Choroid plexus epithelial cell (primary cell): ENCODE data around the gene CT47C1.
"Not testable (repeated sequence)": the region's sequence is repeated elsewhere in the genome, so short reads cannot be mapped to it uniquely, and the experiment has no call there.

Experiments used
- DNase-seq: peaks from one replicate; pipeline ENCODE4 v3.0.0-alpha.2; 2010; ENCODE audit warnings: low read depth
- H3K4me3 ChIP-seq: 2 replicates; pipeline ENCODE4 v1.5.1; 2011; ENCODE audit warnings: low read depth, mild to moderate bottlenecking, control low read depth, low read length, moderate library complexity
- TF ChIP-seq, protein P1 (sequence below): conservative IDR thresholded peaks from 2 replicates; pipeline ENCODE4 v1.5.1; 2011; ENCODE audit warnings: low read depth, mild to moderate bottlenecking, control low read depth, inconsistent platforms, low read length, moderate library complexity

The CT47C1 gene

DNA sequence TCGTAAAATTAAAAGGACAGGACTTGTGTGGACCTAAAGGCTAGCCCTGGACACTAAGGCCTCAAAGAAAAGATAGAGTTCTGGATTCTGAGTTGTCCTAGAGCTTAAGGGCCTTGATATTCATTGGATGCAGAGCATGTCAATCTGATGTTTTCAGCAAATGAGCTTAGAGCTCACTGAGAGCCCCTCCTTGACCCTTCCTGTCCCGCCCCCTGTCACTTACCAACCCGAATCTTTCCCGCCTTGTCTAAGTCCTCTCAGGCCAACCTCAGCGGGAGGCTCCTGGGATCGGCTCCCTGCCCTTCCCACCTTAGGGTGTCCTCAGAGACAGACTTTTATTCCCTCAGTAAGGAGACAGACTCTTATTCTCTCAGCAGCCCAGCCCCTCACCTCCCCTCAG, at the start of gene CT47C1:
Gene CT47C1, plus strand, starts transcription at position 250 of the 400 bp plus-strand sequence. CDS start 233 bp downstream, outside the sequence.
- TF ChIP-seq, protein P1, sequence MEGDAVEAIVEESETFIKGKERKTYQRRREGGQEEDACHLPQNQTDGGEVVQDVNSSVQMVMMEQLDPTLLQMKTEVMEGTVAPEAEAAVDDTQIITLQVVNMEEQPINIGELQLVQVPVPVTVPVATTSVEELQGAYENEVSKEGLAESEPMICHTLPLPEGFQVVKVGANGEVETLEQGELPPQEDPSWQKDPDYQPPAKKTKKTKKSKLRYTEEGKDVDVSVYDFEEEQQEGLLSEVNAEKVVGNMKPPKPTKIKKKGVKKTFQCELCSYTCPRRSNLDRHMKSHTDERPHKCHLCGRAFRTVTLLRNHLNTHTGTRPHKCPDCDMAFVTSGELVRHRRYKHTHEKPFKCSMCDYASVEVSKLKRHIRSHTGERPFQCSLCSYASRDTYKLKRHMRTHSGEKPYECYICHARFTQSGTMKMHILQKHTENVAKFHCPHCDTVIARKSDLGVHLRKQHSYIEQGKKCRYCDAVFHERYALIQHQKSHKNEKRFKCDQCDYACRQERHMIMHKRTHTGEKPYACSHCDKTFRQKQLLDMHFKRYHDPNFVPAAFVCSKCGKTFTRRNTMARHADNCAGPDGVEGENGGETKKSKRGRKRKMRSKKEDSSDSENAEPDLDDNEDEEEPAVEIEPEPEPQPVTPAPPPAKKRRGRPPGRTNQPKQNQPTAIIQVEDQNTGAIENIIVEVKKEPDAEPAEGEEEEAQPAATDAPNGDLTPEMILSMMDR, result no peak
- H3K4me3 ChIP-seq, result no peak within 1 kb of the TSS
- no peak for DNase-seq

DNA sequence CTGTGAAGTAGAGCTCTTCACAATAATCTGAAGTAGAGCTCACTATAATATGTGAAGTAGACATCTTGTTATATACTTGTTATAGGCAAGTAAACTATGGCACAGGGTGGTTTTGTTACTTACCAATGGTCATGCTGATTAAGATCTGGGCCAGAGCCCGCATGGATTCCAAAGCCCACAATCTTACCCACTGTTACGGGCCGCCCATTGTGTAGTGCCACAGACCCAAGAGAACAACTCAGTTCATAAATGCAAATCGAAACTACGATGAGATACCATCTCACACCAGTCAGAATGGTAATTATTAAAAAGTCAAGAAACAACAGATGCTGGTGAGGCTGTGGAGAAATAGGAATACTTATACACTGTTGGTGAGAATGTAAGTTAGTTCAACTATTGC, 46.9 kb upstream of the CT47C1 start:
- no peak for DNase-seq
- TF ChIP-seq, protein P1, result no peak
- H3K4me3 ChIP-seq, result no peak overlapping the region

DNA sequence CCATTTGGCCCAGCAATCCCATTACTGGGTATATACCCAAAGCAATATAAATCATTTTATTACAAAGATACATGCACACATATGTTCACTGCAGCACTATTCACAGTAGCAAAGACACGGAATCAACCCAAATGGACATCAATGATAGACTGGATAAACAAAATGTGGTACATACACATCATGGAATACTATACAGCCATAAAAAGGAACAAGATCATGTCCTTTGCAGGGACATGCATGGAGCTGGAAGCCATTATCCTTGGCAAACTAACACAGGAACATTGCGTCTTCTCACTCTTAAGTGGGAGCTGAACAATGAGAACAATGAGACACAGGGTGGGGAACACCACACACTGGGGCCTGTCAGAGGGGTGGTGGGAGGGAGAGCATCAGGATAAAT, 46.4 kb upstream of the CT47C1 start:
- H3K4me3 ChIP-seq, DNase-seq: not testable (repeated sequence)

DNA sequence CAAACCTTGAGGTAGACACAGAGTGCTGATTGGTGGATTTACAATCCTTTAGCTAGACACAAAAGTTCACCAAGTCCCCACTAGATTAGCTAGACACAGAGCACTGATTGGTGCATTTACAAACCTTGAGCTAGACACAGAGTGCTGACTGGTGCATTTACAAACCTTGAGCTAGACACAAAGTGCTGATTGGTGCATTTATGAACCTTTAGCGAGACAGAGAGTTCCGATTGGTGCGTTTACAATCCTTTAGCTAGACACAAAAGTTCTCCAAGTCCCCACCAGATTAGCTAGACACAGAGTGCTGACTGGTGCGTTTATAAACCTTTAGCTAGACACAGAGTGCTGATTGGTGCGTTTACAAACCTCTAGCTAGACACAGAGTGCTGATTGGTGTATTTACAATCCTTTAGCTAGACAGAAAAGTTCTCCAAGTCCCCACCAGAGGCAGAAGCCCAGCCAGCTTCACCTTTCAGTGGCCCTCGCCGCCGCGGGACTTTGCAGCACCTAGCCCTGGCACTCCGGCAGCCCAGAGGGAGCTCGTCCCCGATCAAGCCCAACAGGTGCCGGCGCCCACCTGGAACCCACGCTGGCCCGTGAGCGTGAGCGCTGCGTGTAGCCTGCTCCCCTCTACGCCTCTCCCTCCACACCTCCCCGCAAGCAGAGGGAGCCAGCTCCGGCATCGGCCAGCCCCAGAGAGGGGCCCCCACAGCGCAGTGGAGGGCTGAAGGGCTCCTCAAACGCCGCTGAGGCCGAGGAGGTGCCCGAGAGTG, 44.6 kb upstream of the CT47C1 start:
- DNase-seq, H3K4me3 ChIP-seq: not testable (repeated sequence)

DNA sequence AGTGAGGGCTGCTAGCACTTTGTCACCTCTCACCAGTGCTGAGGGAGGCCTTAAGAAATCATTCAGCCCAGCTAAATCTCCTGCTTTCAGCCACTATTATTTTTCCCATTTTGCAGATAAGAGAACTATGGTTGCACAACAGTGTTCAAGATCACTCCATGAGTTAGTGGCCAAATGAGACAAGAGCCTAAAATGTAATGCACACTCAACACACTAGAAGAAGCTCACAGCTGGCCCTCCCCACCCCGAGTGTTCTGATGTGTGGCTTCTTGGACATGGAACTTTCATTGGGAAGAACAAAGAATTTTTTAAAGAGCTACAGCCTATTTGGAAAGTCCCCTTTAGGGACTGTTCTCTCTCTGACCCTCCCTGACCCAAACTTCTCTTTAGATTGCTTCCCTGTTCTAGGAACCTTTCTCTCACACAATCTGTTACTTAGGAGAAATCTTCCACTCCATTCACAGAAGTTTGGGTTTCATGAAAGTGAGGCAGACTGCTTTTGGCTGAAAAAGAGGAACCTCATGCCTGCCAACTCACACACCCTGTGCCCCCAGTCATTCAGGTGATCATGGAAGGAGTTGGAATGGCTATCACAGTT, 44.0 kb upstream of the CT47C1 start:
- H3K4me3 ChIP-seq, result no peak overlapping the region
- TF ChIP-seq, protein P1, result no peak
- no peak for DNase-seq

DNA sequence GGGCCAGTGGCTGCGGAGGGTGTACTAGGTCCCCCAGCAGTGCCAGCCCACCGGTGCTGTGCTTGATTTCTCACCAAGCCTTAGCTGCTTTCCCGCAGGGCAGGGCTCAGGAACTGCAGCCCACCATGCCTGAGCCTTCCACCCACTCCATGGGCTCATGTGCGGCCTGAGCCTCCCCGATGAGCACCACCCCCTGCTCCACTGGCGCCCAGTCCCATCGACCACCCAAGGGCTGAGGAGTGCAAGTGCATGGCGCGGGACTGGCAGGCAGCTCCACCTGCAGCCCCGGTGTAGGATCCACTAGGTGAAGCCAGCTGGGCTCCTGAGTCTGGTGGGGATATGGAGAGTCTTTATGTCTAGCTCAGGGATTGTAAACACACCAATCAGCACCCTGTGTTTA, 43.1 kb upstream of the CT47C1 start:
- not testable (repeated sequence) for DNase-seq, H3K4me3 ChIP-seq

DNA sequence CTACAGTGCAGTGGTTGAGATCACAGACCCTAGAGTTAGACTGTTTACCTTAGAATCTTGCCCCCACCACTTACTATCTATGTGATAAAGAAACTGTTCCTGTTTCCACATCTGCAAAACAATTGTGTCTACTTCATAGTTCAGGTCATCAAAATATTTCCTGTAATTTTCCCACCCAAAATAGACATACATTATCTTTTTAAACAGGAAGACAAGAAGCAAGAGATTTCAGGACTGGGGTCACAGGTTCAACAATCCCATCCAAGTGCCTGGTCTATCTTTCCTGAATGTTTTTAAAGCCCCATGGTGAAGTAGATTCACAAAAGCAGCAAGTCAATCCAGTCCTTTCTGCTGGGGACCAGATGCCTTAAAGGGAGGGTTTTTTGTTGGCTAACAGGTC, 41.8 kb upstream of the CT47C1 start:
- no peak overlapping the region for H3K4me3 ChIP-seq
- TF ChIP-seq, protein P1, result no peak
- no peak for DNase-seq

DNA sequence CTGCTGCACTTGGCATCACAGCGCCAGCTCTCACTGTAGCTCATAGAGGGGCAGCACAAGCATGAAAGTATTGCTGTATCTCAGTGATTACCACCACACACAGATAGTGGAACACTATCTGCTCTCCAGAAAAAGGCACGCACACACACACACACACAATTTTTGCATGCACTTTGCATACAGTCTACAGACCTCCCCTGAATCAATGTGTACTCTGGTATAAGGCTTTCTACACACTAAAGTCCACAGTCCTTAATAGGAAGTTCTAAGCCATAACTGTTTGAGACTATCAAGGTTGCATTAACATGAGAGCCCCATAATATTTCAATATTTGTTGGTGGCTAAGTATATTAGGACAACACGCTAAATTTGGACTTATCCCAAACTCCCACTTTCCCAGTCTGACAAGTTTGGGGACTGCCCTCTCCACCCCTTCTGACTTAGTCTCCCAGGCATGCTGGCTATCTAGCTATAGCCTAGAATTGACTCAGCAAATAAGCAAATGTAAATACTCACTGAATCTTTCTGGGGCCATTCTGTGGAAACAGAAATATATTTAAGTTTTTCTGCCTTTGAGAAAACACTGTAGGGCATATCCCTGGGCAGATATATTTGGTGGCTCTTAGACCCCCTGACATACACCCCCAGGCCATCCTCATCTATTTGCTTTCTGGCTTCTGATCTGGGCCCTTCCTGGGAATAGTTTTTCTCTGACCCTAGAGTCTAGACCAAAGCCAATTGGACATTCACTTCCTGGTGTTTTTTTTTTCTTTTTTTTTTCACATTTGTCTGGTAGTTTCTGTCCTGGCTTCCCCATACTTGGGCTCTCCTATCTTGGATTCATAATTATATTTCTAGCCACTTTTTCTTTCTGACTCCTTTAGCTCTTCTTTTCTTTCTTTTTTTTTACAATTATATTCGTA, 36.4 kb upstream of the CT47C1 start:
- no peak for DNase-seq
- no peak overlapping the region for H3K4me3 ChIP-seq
- TF ChIP-seq, protein P1, result no peak
